HG02885 (cell line): ENCODE data around the gene DPM3.
"Not testable (repeated sequence)": the region's sequence is repeated elsewhere in the genome, so short reads cannot be mapped to it uniquely, and the experiment has no call there.

Experiments
- ATAC-seq: cut with Tn5 transposase; IDR thresholded peaks from one replicate; pipeline ENCODE4 v1.9.1; 2021; ENCODE audit warnings: mild to moderate bottlenecking; ENCODE audit not compliant: unreplicated experiment, poor library complexity

DPM3 gene

GRCh38 chr1:155175927-155176371 is 35.6 kb upstream of the DPM3 start:
- ATAC-seq: no peak

GRCh38 chr1:155175281-155175926 is 35.1 kb upstream of the DPM3 start:
- ATAC-seq: no peak

GRCh38 chr1:155174324-155175280 is 34.3 kb upstream of the DPM3 start:
- no peak for ATAC-seq

GRCh38 chr1:155173478-155174323 is 33.4 kb upstream of the DPM3 start, which contains the start of gene TRIM46:
TSS of gene TRIM46 (plus strand) at chr1:155173849. CDS start at chr1:155173967, 118 bp downstream.
- ATAC-seq: no peak

GRCh38 chr1:155172732-155173477 is 32.6 kb upstream of the DPM3 start, which contains the start of gene KRTCAP2:
TSS of gene KRTCAP2 (minus strand) at chr1:155173304. CDS start at chr1:155173224, 80 bp downstream.
- ATAC-seq: peak; percentile 84

- ATAC-seq: peak; percentile 29
These were observed 31.8 kb upstream of the DPM3 start for GRCh38 chr1:155171836-155172731.

- no peak for ATAC-seq
These were observed 30.5 kb upstream of the DPM3 start for GRCh38 chr1:155170806-155171205.

- no peak for ATAC-seq
These were observed 29.9 kb upstream of the DPM3 start for GRCh38 chr1:155170101-155170785.

- ATAC-seq: no peak
These were observed 29.2 kb upstream of the DPM3 start for GRCh38 chr1:155169541-155169940.

GRCh38 chr1:155168456-155169210 is 28.3 kb upstream of the DPM3 start:
- no peak for ATAC-seq

- ATAC-seq: not testable (repeated sequence)
These were observed 27.7 kb upstream of the DPM3 start for GRCh38 chr1:155168105-155168445.

- ATAC-seq: peak; percentile 56
These were observed 27.1 kb upstream of the DPM3 start for GRCh38 chr1:155167166-155168104.

GRCh38 chr1:155166471-155167165 is 26.3 kb upstream of the DPM3 start:
- ATAC-seq: no peak

GRCh38 chr1:155166051-155166470 is 25.7 kb upstream of the DPM3 start:
- ATAC-seq: no peak

GRCh38 chr1:155164625-155165024 is 24.3 kb upstream of the DPM3 start:
- not testable (repeated sequence) for ATAC-seq

- not testable (repeated sequence) for ATAC-seq
These were observed 23.5 kb upstream of the DPM3 start for GRCh38 chr1:155163785-155164184.
